T47D (cell line): ENCODE measurements around the gene BLTP2.
A peak's percentile ranks its signal among the peaks of the same experiment; 100 is the strongest.

ENCODE experiments used
- DNase-seq, 2 experiments: peaks; one replicate each; pipeline versions ENCODE4 v3.0.0 to v3.0.0-alpha.2; 2011 to 2012; ENCODE audit warnings: low read depth in 1 of 2, low spot score in 1 of 2
- JUND ChIP-seq: IDR thresholded peaks from 2 replicates; pipeline ENCODE4 v1.6.1; 2012; ENCODE audit warnings: low read depth
- in situ Hi-C: cut with HindIII; loops from 2 replicates; pipeline ENCODE4 v1.10.0; 2016; ENCODE audit warnings: low sequenced_read_pairs, low pct_unique_long_range_greater_than_20kb

Gene BLTP2

GRCh38 chr17:28644787-28645575, at the start of gene BLTP2:
BLTP2 (minus strand) TSS chr17:28645158; CDS start chr17:28645056, 102 bp downstream.
- no peak for TF ChIP-seq JUND
- in situ Hi-C loops = no loop called here
- peak; percentile 97 to 98 for DNase-seq

- no peak for TF ChIP-seq JUND
- in situ Hi-C loops = no loop called here
- no peak for DNase-seq
Observed at GRCh38 chr17:28693869-28694268, 48.9 kb upstream of the BLTP2 start.

- in situ Hi-C loops = no loop called here
- no peak for DNase-seq
- TF ChIP-seq JUND = no peak
Observed at GRCh38 chr17:28689011-28689410, 44.1 kb upstream of the BLTP2 start.

GRCh38 chr17:28688481-28688880, 43.5 kb upstream of the BLTP2 start:
- no peak for DNase-seq
- in situ Hi-C loops = no loop called here
- TF ChIP-seq JUND = no peak

- no peak for DNase-seq
- no peak for TF ChIP-seq JUND
- in situ Hi-C loops = no loop called here
Observed at GRCh38 chr17:28686296-28686695, 41.3 kb upstream of the BLTP2 start.

GRCh38 chr17:28685366-28685765, 40.4 kb upstream of the BLTP2 start:
- no peak for TF ChIP-seq JUND
- in situ Hi-C loops = no loop called here
- DNase-seq = no peak

- in situ Hi-C loops = no loop called here
- no peak for TF ChIP-seq JUND
- peak in 1 of 2 experiments; percentile 53 for DNase-seq
Observed at GRCh38 chr17:28684963-28685362, 40.0 kb upstream of the BLTP2 start.

GRCh38 chr17:28682655-28683054, 37.7 kb upstream of the BLTP2 start:
- no peak for TF ChIP-seq JUND
- in situ Hi-C loops = no loop called here
- no peak for DNase-seq

GRCh38 chr17:28675980-28676379, 31.0 kb upstream of the BLTP2 start:
- in situ Hi-C loops = no loop called here
- no peak for TF ChIP-seq JUND
- DNase-seq = peak; percentile 54 to 70

GRCh38 chr17:28675490-28675889, 30.5 kb upstream of the BLTP2 start:
- no peak for TF ChIP-seq JUND
- DNase-seq = no peak
- in situ Hi-C loops = no loop called here

GRCh38 chr17:28669918-28670317, 25.0 kb upstream of the BLTP2 start:
- TF ChIP-seq JUND = no peak
- in situ Hi-C loops = no loop called here
- no peak for DNase-seq

- TF ChIP-seq JUND = no peak
- in situ Hi-C loops = no loop called here
- DNase-seq = no peak
Observed at GRCh38 chr17:28667870-28668269, 22.9 kb upstream of the BLTP2 start.

GRCh38 chr17:28665994-28666393, 21.0 kb upstream of the BLTP2 start:
- no peak for DNase-seq
- no peak for TF ChIP-seq JUND
- in situ Hi-C loops = no loop called here

GRCh38 chr17:28663723-28664122, 18.8 kb upstream of the BLTP2 start:
- DNase-seq = no peak
- TF ChIP-seq JUND = no peak
- in situ Hi-C loops = no loop called here
